Limb (tissue), 2 donors: Measurements from ENCODE around the gene TBX5.

ENCODE experiments used
- DNase-seq, 2 donors: peaks; one replicate each; pipeline ENCODE4 v3.0.0-alpha.2; 2016; ENCODE audit errors: extremely low spot score in 2 of 2

The TBX5 gene

DNA sequence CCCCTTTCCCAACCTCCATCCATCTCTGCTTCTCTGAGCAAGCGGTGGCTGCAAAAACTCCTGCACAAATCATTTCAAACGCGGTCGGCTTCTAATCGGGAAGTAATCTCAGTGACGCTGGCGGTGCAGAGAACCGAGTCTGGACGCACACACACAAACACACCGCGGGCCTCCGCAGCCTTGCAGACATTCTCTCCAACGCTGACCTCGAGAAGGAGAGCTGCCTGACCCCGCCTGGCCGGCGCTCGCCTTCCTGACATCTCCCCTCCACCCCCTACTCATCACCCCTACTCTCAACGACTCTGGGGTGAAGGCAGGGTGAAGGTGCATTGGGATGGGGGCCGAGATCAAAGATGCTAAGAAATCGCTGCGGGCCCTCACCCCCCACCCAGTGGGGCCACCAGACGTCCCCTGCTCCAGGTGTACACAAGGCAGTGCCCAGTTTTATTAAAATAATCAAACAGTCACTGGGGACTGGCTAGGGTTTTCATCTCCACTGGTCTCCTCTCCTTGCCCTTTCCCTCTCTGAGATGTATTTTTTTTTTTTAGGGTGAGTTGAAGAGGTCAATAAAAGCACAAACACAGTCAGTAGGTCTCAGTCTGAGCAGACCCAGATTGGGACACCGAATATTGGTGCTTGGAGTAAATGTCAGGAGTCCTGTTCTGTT, 506 bp upstream of the TBX5 start:
- no peak for DNase-seq

DNA sequence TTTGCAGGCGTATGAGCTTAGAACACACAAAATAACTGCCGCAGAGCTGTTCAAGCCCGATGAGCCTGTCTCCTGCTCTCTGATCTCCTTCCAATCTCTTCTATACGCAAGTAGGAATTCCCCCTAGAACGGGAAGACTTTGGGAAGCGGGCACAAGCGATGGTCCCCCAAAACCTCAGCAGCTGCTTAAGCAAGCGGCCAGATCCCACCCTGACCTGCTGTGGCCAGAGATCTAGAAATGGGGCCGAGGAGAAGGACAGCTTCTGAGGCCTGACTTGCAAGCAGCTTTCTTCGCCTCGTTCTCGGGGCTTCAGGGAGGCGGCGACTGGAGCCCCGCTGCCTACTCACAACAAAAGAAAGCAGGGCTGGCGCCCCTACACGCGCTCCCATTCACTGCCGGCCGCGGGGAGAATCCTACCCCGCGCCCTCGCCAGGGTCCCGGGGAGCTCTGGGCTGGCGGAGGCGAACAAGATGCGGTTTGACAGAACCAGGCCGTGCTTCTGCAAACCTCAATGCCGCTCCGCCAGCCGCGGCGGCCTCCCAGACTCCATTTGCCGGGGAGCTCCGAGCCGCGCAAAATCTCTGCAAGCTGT, 922 bp downstream of the TBX5 start:
- no peak for DNase-seq

DNA sequence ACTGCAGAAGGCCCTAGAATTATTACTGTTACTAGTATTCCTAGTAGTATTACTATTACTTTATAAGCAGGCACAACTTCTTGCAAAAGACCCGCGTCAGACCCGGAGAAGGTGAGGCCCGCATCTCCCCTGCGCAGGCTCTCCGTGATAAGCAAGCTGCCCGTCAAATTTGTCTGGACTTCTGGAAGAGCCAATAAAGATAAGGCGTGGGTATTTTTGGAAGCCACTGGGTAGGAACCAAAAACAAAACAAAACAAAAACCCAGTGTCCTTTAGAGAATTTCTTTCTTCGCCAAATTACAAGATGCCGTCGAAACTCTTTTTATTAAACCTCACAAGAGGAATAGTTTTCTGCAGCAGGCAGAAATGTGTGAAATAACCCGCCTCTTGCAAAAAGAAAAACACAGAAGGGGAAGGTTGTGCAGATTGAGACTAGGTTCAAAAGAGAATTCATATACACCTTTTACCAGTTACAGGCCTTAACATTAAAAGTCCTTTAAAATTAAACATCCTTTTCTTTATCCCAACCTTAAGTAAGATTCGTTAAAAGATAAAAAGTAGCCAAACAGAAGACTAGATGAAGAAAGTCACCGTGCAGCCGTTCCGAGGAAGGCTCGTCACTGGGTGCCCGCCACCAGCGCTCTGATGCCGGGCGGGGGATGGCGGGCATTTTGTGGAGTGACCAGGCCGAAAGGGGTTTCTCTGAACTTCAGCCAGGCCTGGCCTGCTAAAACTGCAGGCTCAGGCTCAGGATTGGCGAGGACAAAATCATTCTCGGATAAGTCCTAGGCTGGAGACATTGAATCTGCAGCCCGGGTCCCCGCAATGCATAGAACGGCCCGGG, 1.6 kb downstream of the TBX5 start:
- DNase-seq: peak in 1 of 2 donors; percentile 47

DNA sequence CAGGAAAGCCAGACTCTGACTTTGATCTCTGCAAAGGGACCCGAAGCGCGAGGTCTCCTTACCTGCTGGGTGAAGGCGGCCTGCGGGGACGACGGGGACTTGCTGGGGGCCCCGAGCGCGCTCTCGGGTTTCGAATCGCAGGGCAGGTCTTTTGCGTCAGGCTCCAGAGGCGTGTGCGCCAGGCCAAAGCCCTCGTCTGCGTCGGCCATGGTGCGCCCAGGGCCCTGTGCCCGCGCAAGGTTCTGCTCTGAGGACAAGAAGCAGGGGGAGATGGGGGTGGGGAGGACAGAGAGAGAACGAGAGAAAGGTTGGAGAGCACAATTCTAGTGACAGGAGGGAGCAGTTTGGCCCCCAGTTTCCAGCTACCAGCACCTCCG, 2.3 kb downstream of the TBX5 start:
- peak in 1 of 2 donors; percentile 52 for DNase-seq

DNA sequence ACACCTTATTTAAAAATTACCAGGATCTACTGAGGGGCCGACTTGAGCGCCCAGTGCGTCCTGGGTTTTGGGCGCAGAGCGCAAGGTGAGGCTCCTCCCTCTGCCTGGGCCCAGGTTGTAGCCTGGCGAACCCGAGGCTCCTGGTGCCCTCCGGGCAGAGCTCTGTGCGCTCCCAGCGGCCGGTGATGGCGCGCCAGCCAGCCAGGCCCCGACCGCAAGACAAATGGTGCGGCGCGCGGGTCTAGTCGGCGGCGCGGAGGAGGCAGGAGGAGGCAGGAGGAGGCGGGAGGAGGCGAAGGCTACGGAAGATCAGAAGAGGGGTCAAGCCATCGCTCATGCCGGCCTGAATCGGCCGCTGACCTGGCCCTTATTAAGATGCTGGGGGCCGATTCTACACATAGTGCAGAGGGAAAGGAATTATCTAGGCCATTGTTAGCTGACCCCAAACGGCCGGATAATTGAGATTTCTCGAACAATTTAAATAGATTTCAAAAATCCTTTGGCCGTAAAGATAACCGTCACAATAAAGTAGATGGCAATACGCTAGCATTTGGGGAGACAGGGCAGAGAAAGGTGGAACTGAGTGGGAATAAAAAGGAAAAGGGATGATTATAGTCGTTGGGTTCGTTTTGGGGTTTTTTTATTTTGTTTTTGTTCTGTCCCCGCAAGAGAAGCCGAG, 2.8 kb downstream of the TBX5 start:
- peak in 1 of 2 donors; percentile 57 for DNase-seq

DNA sequence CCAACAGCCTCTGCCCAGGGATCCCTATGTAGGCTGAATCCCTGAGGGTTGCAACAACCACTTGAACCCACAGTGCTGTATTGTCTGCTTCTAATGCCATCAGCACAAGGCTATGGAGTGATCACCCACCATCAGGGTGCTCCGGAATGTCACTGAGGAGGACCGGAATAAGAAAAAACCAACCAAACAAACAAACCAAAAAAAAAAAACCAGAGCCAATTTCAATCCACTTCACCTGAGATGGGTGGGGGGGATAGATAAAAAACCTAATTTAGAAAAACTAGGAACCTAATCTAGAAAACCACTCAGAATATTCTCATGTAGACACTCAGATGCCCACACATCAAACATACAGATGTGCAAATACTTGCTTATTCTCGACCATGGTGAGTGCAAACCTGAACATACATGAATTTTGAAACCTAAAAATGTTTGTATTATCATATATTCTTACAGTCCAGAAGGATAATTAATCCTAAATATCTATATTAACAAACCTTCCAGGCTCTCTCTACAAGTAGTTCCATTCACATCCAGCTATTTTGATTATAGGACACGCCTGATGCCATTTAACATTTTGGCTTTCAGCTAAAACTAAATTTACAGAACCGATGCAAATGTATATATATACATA, 3.7 kb downstream of the TBX5 start:
- DNase-seq: no peak

GRCh38 chr12:114401328-114402083, 4.4 kb downstream of the TBX5 start:
- no peak for DNase-seq

GRCh38 chr12:114400925-114401324, 5.0 kb downstream of the TBX5 start:
- DNase-seq: peak; percentile 55 to 68

- DNase-seq: no peak
Observed at GRCh38 chr12:114400361-114400811, 5.6 kb downstream of the TBX5 start.

DNA sequence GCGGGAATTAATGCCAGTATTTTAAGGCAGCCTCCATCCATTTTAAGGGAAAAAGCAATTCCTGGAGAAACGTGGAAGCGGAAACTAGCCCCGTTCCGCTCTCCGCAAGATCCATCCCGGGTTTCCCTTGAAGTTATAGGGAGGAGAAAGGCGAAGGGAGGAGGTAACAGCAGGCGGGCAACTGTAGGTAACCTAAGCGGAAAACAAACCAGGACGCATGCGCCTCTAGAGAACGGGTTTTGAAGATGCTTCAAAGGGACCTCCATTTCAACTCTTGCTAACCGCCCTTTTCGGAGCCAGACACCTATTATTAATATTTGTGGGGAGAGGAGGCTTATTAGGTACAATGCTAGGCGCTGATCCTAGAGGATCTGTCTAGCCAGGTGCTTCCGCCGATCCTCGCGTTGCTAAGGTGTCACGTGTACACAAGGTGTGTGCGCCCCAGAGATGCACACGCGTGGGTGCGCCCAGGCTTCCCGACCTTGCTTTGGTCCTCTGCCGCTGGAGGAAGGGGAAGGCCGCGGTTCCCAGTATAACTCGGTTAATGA, 6.2 kb downstream of the TBX5 start:
- peak in 1 of 2 donors; percentile 67 for DNase-seq

DNA sequence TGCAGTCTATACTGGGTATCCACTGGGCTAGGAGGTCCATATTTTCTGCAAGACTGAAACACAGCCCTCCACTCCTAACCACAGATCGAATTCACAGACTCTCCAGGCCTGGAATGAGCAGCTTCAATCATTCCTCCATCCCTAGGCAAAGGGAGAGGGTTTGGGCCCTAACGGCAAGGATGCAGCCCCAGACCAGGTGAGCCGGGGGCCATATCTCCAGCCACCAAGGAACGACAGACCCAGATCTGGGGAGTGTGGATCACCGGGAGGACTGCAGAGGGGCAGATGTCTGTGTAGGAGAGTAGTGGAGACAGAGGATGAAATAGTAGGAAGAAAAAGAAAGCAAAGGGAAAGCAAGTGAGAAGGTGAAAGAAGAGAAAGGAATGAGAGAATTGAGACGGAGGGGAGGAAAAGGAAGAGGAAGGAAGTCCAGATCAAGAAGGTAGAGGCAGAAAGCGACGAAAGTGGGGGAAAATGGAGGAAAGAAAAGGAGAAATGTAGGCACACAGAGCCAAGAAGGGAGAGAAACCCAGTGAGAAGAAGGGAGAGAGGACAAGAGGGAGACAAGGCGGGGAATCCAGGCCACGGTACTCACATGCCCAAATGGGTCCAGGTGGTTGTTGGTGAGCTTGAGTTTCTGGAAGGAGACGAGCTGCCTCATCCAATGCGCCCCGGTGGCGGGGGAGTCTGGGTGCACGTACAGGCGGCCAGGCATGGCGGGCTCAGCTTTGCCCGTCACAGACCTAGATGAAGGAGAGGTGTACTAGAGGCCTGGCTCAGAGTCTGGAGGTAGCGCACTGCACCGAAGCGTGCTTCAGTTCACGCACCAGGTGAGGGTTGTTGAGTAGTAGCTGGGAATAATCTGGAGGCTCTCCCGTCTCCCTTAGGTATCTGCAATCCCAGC, 7.7 kb downstream of the TBX5 start:
- no peak for DNase-seq

DNA sequence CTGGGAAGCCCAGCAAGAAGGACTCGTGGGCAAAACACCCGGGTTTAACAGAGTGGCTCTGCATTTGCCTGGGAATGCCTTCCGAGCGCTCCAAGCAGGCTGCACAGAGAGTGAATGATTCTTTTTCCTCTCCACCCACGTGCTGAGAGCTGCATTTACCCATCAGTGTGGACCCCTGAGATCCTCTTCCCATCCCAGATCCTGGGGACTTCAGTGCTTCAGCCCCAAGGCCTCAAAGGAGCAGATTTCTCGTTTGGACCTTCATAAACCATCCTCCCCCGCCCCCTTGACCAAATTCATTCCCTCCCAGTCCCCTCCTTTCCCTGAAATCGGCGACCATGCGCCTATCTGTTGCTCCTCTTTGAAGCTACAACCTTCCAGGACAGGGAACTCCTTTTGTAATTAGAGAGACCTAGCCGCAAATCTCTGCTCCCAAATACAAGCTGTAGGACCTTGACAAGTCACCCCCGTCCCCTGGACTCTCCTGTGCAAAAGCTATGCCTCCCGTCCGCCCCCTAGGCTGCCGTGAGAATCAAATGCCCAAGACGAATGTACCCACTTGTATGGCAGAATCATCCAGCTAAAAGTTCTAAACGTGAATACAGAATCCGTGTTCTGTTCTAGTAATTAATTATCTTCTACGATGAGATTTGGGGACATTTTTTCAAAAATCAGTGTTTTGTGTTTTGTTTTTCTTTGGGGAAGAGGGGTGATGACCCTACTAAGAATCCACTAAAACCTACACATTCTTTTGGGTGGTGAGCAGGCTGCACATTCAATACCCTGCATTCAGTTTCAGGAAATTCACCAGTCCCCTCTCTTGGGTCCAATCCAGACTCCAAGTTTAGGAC, 8.8 kb downstream of the TBX5 start:
- DNase-seq: no peak

DNA sequence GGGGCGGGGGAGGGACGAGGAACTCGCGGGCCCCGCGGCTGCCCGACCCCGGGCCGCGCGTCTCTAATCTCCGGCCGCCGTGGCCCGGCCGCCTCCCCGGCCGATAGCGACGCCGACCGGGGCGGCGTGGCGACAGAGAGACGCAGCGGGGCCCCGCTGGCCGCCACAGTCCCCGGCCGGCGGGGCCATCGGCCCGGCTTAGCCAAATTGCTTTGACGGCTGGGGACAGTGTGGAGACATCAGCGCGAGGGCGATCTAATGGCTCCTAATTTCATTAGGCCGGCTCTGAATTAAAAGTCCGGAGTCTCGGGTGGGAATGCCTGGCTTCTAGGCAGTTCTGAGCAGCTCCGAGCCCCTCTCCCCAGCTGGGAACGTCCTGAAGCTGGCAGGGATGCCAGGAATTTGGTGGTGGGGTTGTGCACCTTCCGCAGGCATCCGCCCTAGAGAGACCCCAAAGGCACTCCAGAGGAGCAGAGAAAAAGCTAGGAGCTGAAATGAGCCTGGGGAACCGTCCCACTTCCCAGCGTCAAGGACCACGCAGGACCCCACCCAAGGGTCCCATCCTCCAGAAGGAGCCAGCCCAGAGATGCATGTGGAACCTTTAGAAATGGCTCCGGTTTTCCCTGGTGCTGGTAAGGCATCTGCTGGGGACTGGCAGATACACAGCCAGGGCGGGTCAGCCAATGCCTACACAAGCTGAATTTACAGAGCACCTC, 9.6 kb downstream of the TBX5 start:
- no peak for DNase-seq

DNA sequence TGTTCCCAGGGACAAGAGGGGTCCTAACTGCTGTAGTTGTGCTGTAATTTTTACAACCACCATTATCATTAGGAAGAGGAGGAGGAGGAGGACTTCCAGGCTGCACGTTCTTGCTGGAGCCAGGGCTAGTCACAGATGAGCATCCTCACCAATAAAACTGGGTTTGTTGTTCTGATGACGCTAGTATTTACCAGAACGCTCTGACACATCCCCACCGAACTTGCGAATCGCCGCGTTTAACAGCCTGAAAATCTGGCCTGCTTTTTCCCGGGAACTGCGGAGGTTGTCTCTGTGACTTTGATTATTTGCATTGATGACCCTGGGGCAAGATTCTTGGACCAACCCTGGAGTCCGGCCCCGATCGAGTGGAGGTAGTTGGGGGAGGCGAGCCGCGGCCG, 10.2 kb downstream of the TBX5 start:
- DNase-seq: no peak

GRCh38 chr12:114395233-114395632, 10.7 kb downstream of the TBX5 start:
- no peak for DNase-seq

- DNase-seq: no peak
Observed at GRCh38 chr12:114393569-114393968, 12.4 kb downstream of the TBX5 start.

DNA sequence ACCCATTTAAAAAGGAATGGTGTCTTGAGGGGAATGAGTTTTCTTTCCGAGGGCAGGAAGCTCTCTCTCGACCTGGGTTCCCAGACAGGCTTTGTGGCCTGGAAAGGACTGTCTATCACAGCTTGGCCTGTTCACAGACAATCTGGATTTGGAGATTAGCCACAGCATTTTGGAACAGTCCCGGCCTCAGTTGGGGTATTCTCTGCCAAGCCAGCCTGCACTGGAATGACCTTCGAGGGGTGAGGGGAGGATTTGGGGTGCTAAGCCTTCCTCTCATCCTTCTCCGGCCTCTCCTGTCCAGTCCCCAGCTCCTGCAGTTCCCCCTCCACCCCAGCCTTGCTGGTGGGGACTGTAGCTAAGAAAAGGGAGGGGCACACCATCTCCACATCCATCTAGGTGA, 13.0 kb downstream of the TBX5 start:
- no peak for DNase-seq

DNA sequence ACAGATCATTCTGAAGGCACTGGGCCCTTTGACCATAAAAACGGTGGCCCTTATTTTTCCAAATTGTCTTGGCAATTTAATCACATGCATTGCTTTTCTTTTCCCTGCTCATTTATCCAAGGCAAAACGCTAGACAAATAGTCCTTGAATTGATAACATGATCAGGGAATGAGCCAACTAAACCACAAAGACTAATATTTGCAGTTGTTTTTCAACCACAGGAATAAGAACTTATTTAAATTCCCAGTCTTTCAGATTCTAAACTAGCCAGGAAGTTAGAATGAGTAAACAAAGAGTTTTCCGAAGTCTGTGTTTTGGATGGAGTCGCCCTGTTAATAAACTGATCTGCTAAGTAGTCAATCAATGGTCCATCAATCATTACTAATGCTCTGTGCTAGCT, 14.9 kb downstream of the TBX5 start:
- DNase-seq: no peak
